ENCODE measurements around the gene FUT3.

- TF ChIP-seq CTCF (IDR thresholded peaks at IDR 0.05; ENCODE audit: insufficient read depth, low read depth, low read length), result no peak
- TF ChIP-seq EZH2 (IDR thresholded peaks at IDR 0.05; ENCODE audit: insufficient read depth, low read length), result no peak
Measured at GRCh38 chr19:5890099-5890498, 38.9 kb upstream of the FUT3 start.
